NT2/D1 (cell line): ENCODE results near the gene MED23.

Source experiments
- DNase-seq: peaks from one replicate; pipeline ENCODE4 v3.0.0-alpha.2; 2011; ENCODE audit warnings: low read depth, low spot score
- H3K27me3 ChIP-seq: 2 replicates; pipeline ENCODE4 v1.6.0; 2011; ENCODE audit warnings: mild to moderate bottlenecking; ENCODE audit not compliant: insufficient read length, insufficient read depth
- H3K36me3 ChIP-seq: 2 replicates; pipeline ENCODE4 v1.6.1; 2011; ENCODE audit warnings: mild to moderate bottlenecking, low read length, mixed read lengths; ENCODE audit not compliant: insufficient read depth, insufficient read length
- H3K4me1 ChIP-seq: 2 replicates; pipeline ENCODE4 v1.5.1; 2011; ENCODE audit not compliant: insufficient read depth, insufficient read length
- H3K4me3 ChIP-seq: 2 replicates; pipeline ENCODE4 v1.5.1; 2011; ENCODE audit warnings: low read depth; ENCODE audit not compliant: insufficient read length
- H3K9ac ChIP-seq: 2 replicates; pipeline ENCODE4 v1.6.0; 2011; ENCODE audit warnings: low read depth; ENCODE audit not compliant: insufficient read length
- H3K9me3 ChIP-seq: 2 replicates; pipeline ENCODE4 v1.5.1; 2011; ENCODE audit warnings: mild to moderate bottlenecking, low read length; ENCODE audit not compliant: insufficient read depth
- SUZ12 ChIP-seq: IDR thresholded peaks from 2 replicates; pipeline ENCODE4 v1.6.1; 2011; ENCODE audit not compliant: insufficient read length, insufficient read depth; ENCODE audit errors: extremely low read depth
- YY1 ChIP-seq: IDR thresholded peaks from 2 replicates; pipeline ENCODE4 v1.6.1; 2011; ENCODE audit not compliant: insufficient read length, insufficient read depth
- ZNF274 ChIP-seq: IDR thresholded peaks from 2 replicates; pipeline ENCODE4 v1.6.1; 2011; ENCODE audit warnings: mild to moderate bottlenecking, low read depth, low read length

Gene MED23, protein sequence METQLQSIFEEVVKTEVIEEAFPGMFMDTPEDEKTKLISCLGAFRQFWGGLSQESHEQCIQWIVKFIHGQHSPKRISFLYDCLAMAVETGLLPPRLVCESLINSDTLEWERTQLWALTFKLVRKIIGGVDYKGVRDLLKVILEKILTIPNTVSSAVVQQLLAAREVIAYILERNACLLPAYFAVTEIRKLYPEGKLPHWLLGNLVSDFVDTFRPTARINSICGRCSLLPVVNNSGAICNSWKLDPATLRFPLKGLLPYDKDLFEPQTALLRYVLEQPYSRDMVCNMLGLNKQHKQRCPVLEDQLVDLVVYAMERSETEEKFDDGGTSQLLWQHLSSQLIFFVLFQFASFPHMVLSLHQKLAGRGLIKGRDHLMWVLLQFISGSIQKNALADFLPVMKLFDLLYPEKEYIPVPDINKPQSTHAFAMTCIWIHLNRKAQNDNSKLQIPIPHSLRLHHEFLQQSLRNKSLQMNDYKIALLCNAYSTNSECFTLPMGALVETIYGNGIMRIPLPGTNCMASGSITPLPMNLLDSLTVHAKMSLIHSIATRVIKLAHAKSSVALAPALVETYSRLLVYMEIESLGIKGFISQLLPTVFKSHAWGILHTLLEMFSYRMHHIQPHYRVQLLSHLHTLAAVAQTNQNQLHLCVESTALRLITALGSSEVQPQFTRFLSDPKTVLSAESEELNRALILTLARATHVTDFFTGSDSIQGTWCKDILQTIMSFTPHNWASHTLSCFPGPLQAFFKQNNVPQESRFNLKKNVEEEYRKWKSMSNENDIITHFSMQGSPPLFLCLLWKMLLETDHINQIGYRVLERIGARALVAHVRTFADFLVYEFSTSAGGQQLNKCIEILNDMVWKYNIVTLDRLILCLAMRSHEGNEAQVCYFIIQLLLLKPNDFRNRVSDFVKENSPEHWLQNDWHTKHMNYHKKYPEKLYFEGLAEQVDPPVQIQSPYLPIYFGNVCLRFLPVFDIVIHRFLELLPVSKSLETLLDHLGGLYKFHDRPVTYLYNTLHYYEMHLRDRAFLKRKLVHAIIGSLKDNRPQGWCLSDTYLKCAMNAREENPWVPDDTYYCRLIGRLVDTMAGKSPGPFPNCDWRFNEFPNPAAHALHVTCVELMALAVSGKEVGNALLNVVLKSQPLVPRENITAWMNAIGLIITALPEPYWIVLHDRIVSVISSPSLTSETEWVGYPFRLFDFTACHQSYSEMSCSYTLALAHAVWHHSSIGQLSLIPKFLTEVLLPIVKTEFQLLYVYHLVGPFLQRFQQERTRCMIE (N-terminal part only)

DNA sequence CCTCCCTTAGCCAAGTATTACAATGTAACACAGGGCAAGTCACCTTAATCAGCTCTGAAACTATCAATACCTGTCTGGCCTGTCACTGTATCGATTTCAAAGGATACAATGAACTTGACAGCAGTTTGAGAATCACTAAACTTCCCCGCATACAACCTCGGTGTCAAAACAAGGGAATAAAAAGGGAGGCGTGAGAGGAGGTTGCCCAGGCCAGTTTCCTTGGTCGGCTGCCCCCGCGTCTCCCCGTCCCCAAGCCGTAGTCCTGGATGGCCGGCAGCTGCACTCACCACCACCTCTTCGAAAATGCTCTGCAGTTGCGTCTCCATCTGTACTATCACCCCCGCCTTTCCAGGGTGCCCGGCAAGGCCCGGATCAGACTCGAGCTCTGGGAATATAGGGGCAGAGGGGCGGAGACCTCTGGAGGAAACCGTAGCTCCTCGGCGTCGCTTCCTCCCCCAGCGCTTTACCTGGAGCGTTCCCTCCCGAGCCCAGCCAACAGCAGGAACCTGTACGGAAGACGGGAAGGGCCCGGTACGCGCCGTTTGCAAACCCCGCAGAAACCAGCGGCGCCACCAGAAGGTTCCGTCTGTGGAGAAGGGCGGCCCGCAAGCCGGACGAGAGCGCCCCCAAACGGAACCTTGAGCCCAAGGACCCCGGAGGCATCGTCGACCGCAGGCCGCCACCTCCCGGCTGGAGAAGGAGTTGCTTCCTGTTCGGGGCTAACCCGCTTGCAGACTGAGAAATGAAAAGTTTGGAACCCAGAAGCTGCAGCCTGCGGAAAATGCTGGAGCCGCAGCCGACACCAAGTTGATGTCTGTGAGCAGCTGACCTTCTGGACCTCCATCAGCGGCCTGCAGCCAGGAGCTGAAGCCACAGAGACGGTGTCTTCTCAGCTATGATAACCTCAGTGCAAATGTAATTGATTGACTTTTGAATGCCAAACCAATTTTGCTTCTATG lies at the start of gene MED23:
Gene MED23 (minus strand): TSS at position 519 of the 959 bp plus-strand sequence. CDS start 193 bp downstream, at position 326.
- DNase-seq = peak; percentile 89
- H3K4me3 ChIP-seq = peak within 1 kb of the TSS; percentile 87
- peaks cover 33% of the 10 kb centered on the region for H3K36me3 ChIP-seq
- H3K9ac ChIP-seq = peak within 1 kb of the TSS; percentile 87
- TF ChIP-seq SUZ12 (no peak), ZNF274 (no peak), YY1 (no peak)
- H3K9me3 ChIP-seq = no peaks in the 10 kb centered on the region
- no peaks in the 10 kb centered on the region for H3K27me3 ChIP-seq
- no peaks in the 10 kb centered on the region for H3K4me1 ChIP-seq

DNA sequence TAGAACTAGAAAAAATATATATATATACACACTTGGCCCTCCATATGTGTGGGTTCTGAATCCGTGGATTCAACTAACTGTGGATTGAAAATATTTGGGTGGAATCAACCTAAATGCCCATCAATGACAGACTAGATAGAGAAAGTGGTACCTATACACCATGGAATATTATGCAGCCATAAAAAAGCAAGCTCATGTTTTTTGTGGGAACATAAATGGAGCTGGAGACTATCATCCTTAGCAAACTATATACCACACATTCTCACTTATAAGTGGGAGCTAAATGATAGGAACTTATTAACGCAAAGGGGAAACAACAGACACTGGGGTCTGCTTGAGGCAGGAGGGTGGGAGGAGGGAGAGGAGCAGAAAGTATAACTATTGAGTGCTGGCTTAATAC lies 45.1 kb upstream of the MED23 start:
- no peaks in the 10 kb centered on the region for H3K36me3 ChIP-seq
- H3K27me3 ChIP-seq = no peaks in the 10 kb centered on the region
- TF ChIP-seq SUZ12 (no peak), YY1 (no peak), ZNF274 (no peak)

DNA sequence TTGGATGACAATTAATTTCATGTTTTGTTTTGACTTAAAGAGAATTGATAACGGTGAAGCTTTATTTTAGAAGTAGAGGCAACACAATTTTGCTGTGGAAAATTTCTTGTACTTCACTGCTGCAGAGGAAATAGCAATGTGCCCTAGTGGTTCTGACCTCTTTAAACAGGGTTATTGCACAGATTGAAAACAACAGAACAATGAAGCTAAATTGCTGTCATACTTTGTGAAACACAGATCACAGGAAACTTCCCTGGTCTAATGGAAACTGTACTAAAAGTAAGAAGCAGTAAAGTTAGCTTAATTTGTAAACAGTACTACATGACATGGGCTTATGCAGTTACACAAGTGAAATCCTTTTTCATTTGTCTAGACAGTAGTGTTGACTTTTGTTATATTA lies 41.8 kb upstream of the MED23 start:
- TF ChIP-seq SUZ12 (no peak), ZNF274 (no peak), YY1 (no peak)
- H3K4me1 ChIP-seq = no peaks in the 10 kb centered on the region
- no peak overlapping the region for H3K4me3 ChIP-seq
- H3K36me3 ChIP-seq = no peaks in the 10 kb centered on the region
- no peak for DNase-seq
- H3K9ac ChIP-seq = no peak overlapping the region
- no peaks in the 10 kb centered on the region for H3K9me3 ChIP-seq
- H3K27me3 ChIP-seq = no peaks in the 10 kb centered on the region

More for the DNA sequence above, 45.1 kb upstream of the MED23 start:
- Histone ChIP-seq H3K9ac (no peak overlapping the region), H3K4me1 (no peaks in the 10 kb centered on the region), H3K4me3 (no peak overlapping the region), H3K9me3 (no peaks in the 10 kb centered on the region)
- DNase-seq = no peak

DNA sequence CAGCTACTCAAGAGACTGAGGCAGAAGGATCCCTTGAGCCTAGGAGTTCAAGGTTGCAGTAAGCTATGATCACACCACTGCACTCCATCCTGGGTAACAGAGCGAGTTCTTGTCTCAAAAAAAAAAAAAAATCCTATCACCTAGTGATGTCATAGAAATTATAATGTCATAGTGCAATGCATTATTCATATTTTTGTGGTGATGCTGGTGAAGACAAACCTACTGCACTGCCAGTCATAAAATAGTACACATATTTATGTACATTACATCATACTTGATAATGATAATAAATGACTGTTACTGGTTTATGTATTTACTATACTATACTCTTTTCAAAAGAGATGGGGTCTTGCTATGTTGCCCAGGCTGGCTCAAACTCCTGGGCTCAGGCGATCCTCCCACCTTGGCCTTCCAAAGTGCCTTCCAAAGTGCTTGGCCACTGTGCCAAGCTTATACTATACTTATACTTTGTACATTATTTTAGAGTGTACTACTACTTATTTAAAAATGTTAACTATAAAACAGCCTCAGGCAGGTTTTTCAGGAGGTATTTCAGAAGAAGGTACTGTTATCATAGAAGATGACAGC lies 35.6 kb upstream of the MED23 start:
- H3K4me1 ChIP-seq = no peaks in the 10 kb centered on the region
- H3K4me3 ChIP-seq = no peak overlapping the region
- no peaks in the 10 kb centered on the region for H3K27me3 ChIP-seq
- no peaks in the 10 kb centered on the region for H3K9me3 ChIP-seq
- no peak for DNase-seq
- H3K36me3 ChIP-seq = no peaks in the 10 kb centered on the region
- H3K9ac ChIP-seq = no peak overlapping the region
- TF ChIP-seq ZNF274 (no peak), SUZ12 (no peak), YY1 (no peak)

DNA sequence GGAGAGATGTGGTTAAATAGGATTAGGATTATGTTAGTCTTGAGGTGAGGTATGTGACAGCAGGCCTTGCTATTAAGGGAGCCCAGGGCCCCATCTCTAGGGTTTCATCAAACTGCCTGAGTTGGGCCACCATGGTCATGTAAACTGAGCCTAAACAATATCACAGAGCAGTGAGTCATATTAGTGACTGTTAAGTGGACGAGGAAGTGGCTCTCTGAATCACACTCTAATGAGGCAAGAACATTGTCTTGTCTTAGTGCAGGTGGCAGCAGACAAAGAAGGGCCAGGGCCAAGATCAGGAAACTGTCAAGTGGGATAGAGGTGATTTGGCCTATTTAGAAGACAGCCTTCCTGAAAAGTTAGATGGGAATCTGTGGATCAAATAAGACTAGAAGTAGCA lies 32.2 kb upstream of the MED23 start:
- Histone ChIP-seq H3K9me3 (no peaks in the 10 kb centered on the region), H3K4me3 (no peak overlapping the region), H3K4me1 (no peaks in the 10 kb centered on the region), H3K36me3 (no peaks in the 10 kb centered on the region), H3K27me3 (no peaks in the 10 kb centered on the region), H3K9ac (no peak overlapping the region)
- TF ChIP-seq ZNF274 = no peak
- no peak for TF ChIP-seq YY1
- TF ChIP-seq SUZ12 = no peak
- DNase-seq = no peak

DNA sequence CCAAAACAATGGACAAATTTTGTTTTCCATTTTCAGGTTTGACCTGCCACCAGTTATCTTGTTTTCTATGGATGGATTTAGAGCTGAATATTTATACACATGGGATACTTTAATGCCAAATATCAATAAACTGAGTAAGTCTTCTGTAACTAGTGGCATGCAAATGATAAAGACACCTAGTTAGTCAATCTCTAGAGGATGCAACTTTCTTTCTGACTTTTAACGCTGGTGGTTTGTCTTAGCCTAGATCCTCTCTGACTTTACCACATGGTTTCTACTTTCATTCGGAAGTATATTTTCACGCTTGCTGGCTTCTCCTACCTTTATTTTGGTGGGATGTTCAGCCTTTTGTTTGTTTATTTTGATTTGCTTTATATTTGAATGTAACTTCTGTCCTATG lies 30.2 kb upstream of the MED23 start:
- H3K27me3 ChIP-seq = no peaks in the 10 kb centered on the region
- H3K9ac ChIP-seq = no peak overlapping the region
- TF ChIP-seq YY1 (no peak), ZNF274 (no peak)
- H3K4me1 ChIP-seq = no peaks in the 10 kb centered on the region
- no peaks in the 10 kb centered on the region for H3K9me3 ChIP-seq
- H3K4me3 ChIP-seq = no peak overlapping the region
- no peaks in the 10 kb centered on the region for H3K36me3 ChIP-seq
- DNase-seq = no peak
